CD8-positive, alpha-beta memory T cell (primary cell): Measurements from ENCODE around the gene ZFYVE9. TPM values are rescaled to one million over a fixed set of nuclear protein-coding genes. Genes with fewer than 3 reads are reported as not detected.

Experiments used
- CTCF ChIA-PET: fragments of 350-600 bp; sonication (Branson Sonifier 250); formaldehyde crosslinking; loops from one replicate; lab custom pipeline; 2021; ENCODE audit warnings: antibody characterized with exemption; lab: Charles Lee
- POLR2A ChIA-PET: fragments of 350-600 bp; sonication (Branson Sonifier 250); formaldehyde crosslinking; loops from one replicate; lab custom pipeline; 2021; ENCODE audit warnings: antibody characterized with exemption; lab: Charles Lee
- DNase-seq, 5 donors: peaks; one replicate each; pipeline versions ENCODE4 v3.0.0 to v3.0.0-alpha.2; 2020 to 2022; ENCODE audit warnings: mixed read lengths in 1 of 5
- H3K27ac ChIP-seq: one replicate; pipeline ENCODE4 v1.7.0; 2013; ENCODE audit warnings: low read depth, mild to moderate bottlenecking, low read length, moderate library complexity
- H3K27me3 ChIP-seq: 2 replicates; pipeline ENCODE4 v1.7.0; 2013; ENCODE audit warnings: low read length, mild to moderate bottlenecking; ENCODE audit not compliant: insufficient read depth, poor library complexity, severe bottlenecking
- H3K36me3 ChIP-seq: 2 replicates; pipeline ENCODE4 v1.7.0; 2013; ENCODE audit warnings: mild to moderate bottlenecking, low read length, moderate library complexity; ENCODE audit not compliant: insufficient read depth
- H3K4me1 ChIP-seq: 2 replicates; pipeline ENCODE4 v1.7.0; 2013; ENCODE audit warnings: mild to moderate bottlenecking, low read length, moderate library complexity; ENCODE audit not compliant: insufficient read depth
- H3K4me3 ChIP-seq: 2 replicates; pipeline ENCODE4 v1.7.0; 2013; ENCODE audit warnings: mild to moderate bottlenecking, low read length
- H3K9me3 ChIP-seq: 2 replicates; pipeline ENCODE4 v1.7.0; 2013; ENCODE audit warnings: mild to moderate bottlenecking, low read length
- H3K27ac Mint-ChIP-seq, 8 donors: one replicate each; pipeline ENCODE4 v1.8.0; 2020 to 2021; ENCODE audit warnings: mixed read lengths in 8 of 8, mild to moderate bottlenecking in 6 of 8, inconsistent platforms in 3 of 8, moderate library complexity in 3 of 8
- H3K27me3 Mint-ChIP-seq, 2 donors: one replicate each; pipeline ENCODE4 v1.8.0; 2020 to 2021; ENCODE audit warnings: mixed read lengths in 2 of 2, mild to moderate bottlenecking in 1 of 2, moderate library complexity in 1 of 2
- H3K36me3 Mint-ChIP-seq, 3 donors: one replicate each; pipeline ENCODE4 v1.8.0; 2020 to 2021; ENCODE audit warnings: mixed read lengths in 3 of 3, inconsistent platforms in 1 of 3, mild to moderate bottlenecking in 1 of 3
- H3K4me1 Mint-ChIP-seq, 3 donors: one replicate each; pipeline ENCODE4 v1.8.0; 2020 to 2021; ENCODE audit warnings: mixed read lengths in 3 of 3, inconsistent platforms in 1 of 3, mild to moderate bottlenecking in 1 of 3
- H3K4me3 Mint-ChIP-seq, 7 donors: one replicate each; pipeline ENCODE4 v1.8.0; 2020 to 2021; ENCODE audit warnings: mixed read lengths in 7 of 7, mild to moderate bottlenecking in 6 of 7, moderate library complexity in 4 of 7, inconsistent platforms in 2 of 7
- H3K9me3 Mint-ChIP-seq, 5 donors: one replicate each; pipeline ENCODE4 v1.8.0; 2020 to 2022; ENCODE audit warnings: mixed read lengths in 5 of 5, mild to moderate bottlenecking in 3 of 5, moderate library complexity in 2 of 5, inconsistent platforms in 1 of 5
- polyA plus RNA-seq: library from polyadenylated mRNA; unstranded; fragments of 300-500 nt; fragmentation: Illumina TruSeq; gene quantifications from one replicate; pipeline ENCODE4 v1.2.3, GENCODE V29; 2021
- total RNA-seq, 2 experiments: library from RNA; stranded (reverse); gene quantifications; one replicate each; pipeline ENCODE4 v1.2.3, GENCODE V29; 2021

Gene ZFYVE9
- total and polyA plus RNA-seq, 3 experiments from 2014 or later = 3.2 to 4.7 (median 4.4) TPM

GRCh38 chr1:52341655-52342260, 199.9 kb downstream of the ZFYVE9 start:
- H3K27me3 Mint-ChIP-seq = no peaks in the 10 kb centered on the region
- H3K27me3 ChIP-seq = no peaks in the 10 kb centered on the region
- H3K4me3 ChIP-seq = no peak overlapping the region
- H3K36me3 Mint-ChIP-seq = peaks cover 3 to 30% (median 5%) of the 10 kb centered on the region in 3 donors
- no peaks in the 10 kb centered on the region for H3K36me3 ChIP-seq
- H3K9me3 ChIP-seq = no peaks in the 10 kb centered on the region
- no peaks in the 10 kb centered on the region for H3K9me3 Mint-ChIP-seq
- ChIA-PET POLR2A (interaction anchor here (0.6 kb wide), 1 partner anchor 101 kb away, joined by 3 read pairs; no protein-coding TSS in a partner anchor), CTCF (no interaction called here)
- no peak overlapping the region for H3K27ac ChIP-seq
- no peak overlapping the region for H3K4me3 Mint-ChIP-seq
- no peaks in the 10 kb centered on the region for H3K4me1 ChIP-seq
- no peaks in the 10 kb centered on the region for H3K4me1 Mint-ChIP-seq
- no peak for DNase-seq
- H3K27ac Mint-ChIP-seq = no peak overlapping the region

GRCh38 chr1:52343979-52344378, 202.1 kb downstream of the ZFYVE9 start:
- no peak for DNase-seq
- no peaks in the 10 kb centered on the region for H3K4me1 ChIP-seq
- Mint-ChIP-seq H3K36me3 (peaks cover 0 to 18% (median 1%) of the 10 kb centered on the region in 3 donors), H3K4me1 (peaks cover 0 to 8% (median 0%) of the 10 kb centered on the region in 3 donors), H3K4me3 (no peak overlapping the region), H3K9me3 (no peaks in the 10 kb centered on the region), H3K27me3 (no peaks in the 10 kb centered on the region), H3K27ac (no peak overlapping the region)
- H3K27ac ChIP-seq = no peak overlapping the region
- POLR2A ChIA-PET = no interaction called here
- no peaks in the 10 kb centered on the region for H3K27me3 ChIP-seq
- H3K4me3 ChIP-seq = no peak overlapping the region
- CTCF ChIA-PET = no interaction called here
- no peaks in the 10 kb centered on the region for H3K9me3 ChIP-seq
- no peaks in the 10 kb centered on the region for H3K36me3 ChIP-seq

GRCh38 chr1:52345252-52345651, 203.4 kb downstream of the ZFYVE9 start:
- H3K4me1 ChIP-seq = no peaks in the 10 kb centered on the region
- no peaks in the 10 kb centered on the region for H3K27me3 Mint-ChIP-seq
- H3K4me3 Mint-ChIP-seq = no peak overlapping the region
- H3K27me3 ChIP-seq = no peaks in the 10 kb centered on the region
- CTCF ChIA-PET = no interaction called here
- no peak overlapping the region for H3K27ac ChIP-seq
- no peaks in the 10 kb centered on the region for H3K9me3 Mint-ChIP-seq
- DNase-seq = no peak
- H3K9me3 ChIP-seq = no peaks in the 10 kb centered on the region
- H3K36me3 Mint-ChIP-seq = peaks cover 0 to 14% (median 0%) of the 10 kb centered on the region in 3 donors
- H3K4me1 Mint-ChIP-seq = peaks cover 0 to 8% (median 0%) of the 10 kb centered on the region in 3 donors
- POLR2A ChIA-PET = no interaction called here
- H3K4me3 ChIP-seq = no peak overlapping the region
- no peaks in the 10 kb centered on the region for H3K36me3 ChIP-seq
- peak overlapping the region in 3 of 8 donors; percentile 44 to 63 (median 45) for H3K27ac Mint-ChIP-seq

- H3K9me3 Mint-ChIP-seq = no peaks in the 10 kb centered on the region
- no peaks in the 10 kb centered on the region for H3K27me3 Mint-ChIP-seq
- peak overlapping the region in 2 of 8 donors; percentile 61 to 73 for H3K27ac Mint-ChIP-seq
- H3K4me1 Mint-ChIP-seq = peaks cover 0 to 8% (median 0%) of the 10 kb centered on the region in 3 donors
- DNase-seq = no peak
- Histone ChIP-seq H3K4me1 (no peaks in the 10 kb centered on the region), H3K36me3 (peaks cover under 1% of the 10 kb centered on the region), H3K9me3 (no peaks in the 10 kb centered on the region), H3K27me3 (no peaks in the 10 kb centered on the region), H3K27ac (no peak overlapping the region), H3K4me3 (no peak overlapping the region)
- peaks cover 0 to 22% (median 0%) of the 10 kb centered on the region in 3 donors for H3K36me3 Mint-ChIP-seq
- CTCF ChIA-PET = no interaction called here
- POLR2A ChIA-PET = no interaction called here
- no peak overlapping the region for H3K4me3 Mint-ChIP-seq
Measured at GRCh38 chr1:52346653-52347052, 204.8 kb downstream of the ZFYVE9 start.

- peak overlapping the region in 7 of 8 donors; percentile 17 to 83 (median 58) for H3K27ac Mint-ChIP-seq
- CTCF ChIA-PET = interaction anchor here (1.3 kb wide), 1 partner anchor 16 kb away, joined by 3 read pairs; no protein-coding TSS in a partner anchor
- H3K27ac ChIP-seq = no peak overlapping the region
Measured at GRCh38 chr1:52348704-52349300, 206.9 kb downstream of the ZFYVE9 start.

GRCh38 chr1:52352690-52353089, 210.8 kb downstream of the ZFYVE9 start:
- peaks cover 0 to 6% (median 0%) of the 10 kb centered on the region in 3 donors for H3K4me1 Mint-ChIP-seq
- Histone ChIP-seq H3K4me1 (no peaks in the 10 kb centered on the region), H3K9me3 (no peaks in the 10 kb centered on the region), H3K36me3 (peaks cover 48% of the 10 kb centered on the region), H3K4me3 (no peak overlapping the region), H3K27me3 (no peaks in the 10 kb centered on the region), H3K27ac (no peak overlapping the region)
- POLR2A ChIA-PET = no interaction called here
- peak overlapping the region in 6 of 8 donors; percentile 7 to 90 (median 55) for H3K27ac Mint-ChIP-seq
- H3K4me3 Mint-ChIP-seq = no peak overlapping the region
- no peaks in the 10 kb centered on the region for H3K27me3 Mint-ChIP-seq
- DNase-seq = no peak
- H3K9me3 Mint-ChIP-seq = no peaks in the 10 kb centered on the region
- CTCF ChIA-PET = no interaction called here
- peaks cover 7 to 69% (median 10%) of the 10 kb centered on the region in 3 donors for H3K36me3 Mint-ChIP-seq

More at GRCh38 chr1:52348704-52349300, 206.9 kb downstream of the ZFYVE9 start:
- H3K9me3 ChIP-seq = no peaks in the 10 kb centered on the region
- H3K36me3 ChIP-seq = peaks cover 9% of the 10 kb centered on the region
- H3K27me3 ChIP-seq = no peaks in the 10 kb centered on the region
- peaks cover 0 to 8% (median 0%) of the 10 kb centered on the region in 3 donors for H3K4me1 Mint-ChIP-seq
- DNase-seq = no peak
- POLR2A ChIA-PET = interaction anchor here (0.7 kb wide), 2 partner anchors 18 to 68 kb away, joined by 3 to 4 read pairs; partner anchors contain the start of gene CC2D1B
- H3K4me3 ChIP-seq = no peak overlapping the region
- H3K4me1 ChIP-seq = no peaks in the 10 kb centered on the region
- no peak overlapping the region for H3K4me3 Mint-ChIP-seq
- H3K36me3 Mint-ChIP-seq = peaks cover under 1 to 41% (median 4%) of the 10 kb centered on the region in 3 donors
- H3K9me3 Mint-ChIP-seq = no peaks in the 10 kb centered on the region
- no peaks in the 10 kb centered on the region for H3K27me3 Mint-ChIP-seq

GRCh38 chr1:52355436-52355835, 213.5 kb downstream of the ZFYVE9 start:
- Mint-ChIP-seq H3K4me1 (no peaks in the 10 kb centered on the region), H3K27me3 (no peaks in the 10 kb centered on the region), H3K9me3 (no peaks in the 10 kb centered on the region), H3K27ac (peak overlapping the region in 4 of 8 donors; percentile 27 to 85 (median 62)), H3K4me3 (peak overlapping the region in 1 of 7 donors; percentile 40), H3K36me3 (peaks cover 7 to 93% (median 16%) of the 10 kb centered on the region in 3 donors)
- H3K4me1 ChIP-seq = no peaks in the 10 kb centered on the region
- H3K27me3 ChIP-seq = no peaks in the 10 kb centered on the region
- peaks cover 75% of the 10 kb centered on the region for H3K36me3 ChIP-seq
- ChIA-PET POLR2A (no interaction called here), CTCF (no interaction called here)
- no peak overlapping the region for H3K27ac ChIP-seq
- DNase-seq = no peak
- H3K9me3 ChIP-seq = no peaks in the 10 kb centered on the region
- no peak overlapping the region for H3K4me3 ChIP-seq

- no peak overlapping the region for H3K4me3 Mint-ChIP-seq
Measured at GRCh38 chr1:52355847-52356505, 214.1 kb downstream of the ZFYVE9 start.

More at GRCh38 chr1:52355847-52356505, 214.1 kb downstream of the ZFYVE9 start:
- DNase-seq = no peak
- ChIA-PET POLR2A (no interaction called here), CTCF (no interaction called here)
- Mint-ChIP-seq H3K36me3 (peaks cover 7 to 95% (median 16%) of the 10 kb centered on the region in 3 donors), H3K27me3 (no peaks in the 10 kb centered on the region), H3K4me1 (no peaks in the 10 kb centered on the region), H3K9me3 (no peaks in the 10 kb centered on the region), H3K27ac (peak overlapping the region in 3 of 8 donors; percentile 27 to 85 (median 64))
- no peak overlapping the region for H3K27ac ChIP-seq
- peaks cover 81% of the 10 kb centered on the region for H3K36me3 ChIP-seq
- no peaks in the 10 kb centered on the region for H3K9me3 ChIP-seq
- H3K4me1 ChIP-seq = no peaks in the 10 kb centered on the region
- H3K4me3 ChIP-seq = no peak overlapping the region
- no peaks in the 10 kb centered on the region for H3K27me3 ChIP-seq
